AG04449 (cell line): ENCODE measurements around the gene LRRC1.

Experiments used
- CTCF ChIA-PET: fragments of 350-600 bp; formaldehyde crosslinking; extraction: SDS; loops from one replicate; lab custom pipeline; 2021; ENCODE audit warnings: antibody characterized with exemption; lab: Yijun Ruan, JAX
- POLR2A ChIA-PET: fragments of 400-600, 350-600 bp; formaldehyde crosslinking; extraction: SDS; loops from one replicate; lab custom pipeline; 2020; ENCODE audit warnings: antibody characterized with exemption, inconsistent platforms; lab: Yijun Ruan, JAX
- DNase-seq: peaks from one replicate; pipeline ENCODE4 v3.0.0-alpha.2; 2010; ENCODE audit warnings: low read depth, low spot score
- H3K4me3 ChIP-seq: 2 replicates; pipeline ENCODE4 v1.5.1; 2011; ENCODE audit warnings: low read depth, mild to moderate bottlenecking, control low read depth, low read length
- CTCF ChIP-seq: IDR thresholded peaks from one replicate; pipeline ENCODE4 v1.5.1; 2011; ENCODE audit warnings: mild to moderate bottlenecking, moderate library complexity, low read length, control low read depth, inconsistent platforms; ENCODE audit not compliant: insufficient read depth; ENCODE audit errors: missing control alignments

Gene LRRC1

GRCh38 chr6:53937461-53937860 lies 142.7 kb downstream of the LRRC1 start:
- no peak for DNase-seq
- no peak for TF ChIP-seq CTCF
- H3K4me3 ChIP-seq: no peak overlapping the region
- ChIA-PET POLR2A (no interaction called here), CTCF (interaction anchor here (0.8 to 1.2 kb wide), 2 partner anchors 19 to 21 kb away, joined by 3 to 6 read pairs; no protein-coding TSS in a partner anchor)

- ChIA-PET CTCF (interaction anchor here (1.1 to 1.2 kb wide), 2 partner anchors 17 to 208 kb away, joined by 3 read pairs; no protein-coding TSS in a partner anchor), POLR2A (no interaction called here)
- DNase-seq: no peak
- H3K4me3 ChIP-seq: no peak overlapping the region
- no peak for TF ChIP-seq CTCF
Observed at GRCh38 chr6:53938810-53939209, 144.0 kb downstream of the LRRC1 start.

GRCh38 chr6:53939830-53940229 lies 145.0 kb downstream of the LRRC1 start:
- no peak for TF ChIP-seq CTCF
- CTCF ChIA-PET: interaction anchor here (1.1 kb wide), 1 partner anchor 209 kb away, joined by 3 read pairs; no protein-coding TSS in a partner anchor
- POLR2A ChIA-PET: no interaction called here
- H3K4me3 ChIP-seq: no peak overlapping the region
- DNase-seq: no peak

GRCh38 chr6:53943395-53943794 lies 148.6 kb downstream of the LRRC1 start:
- ChIA-PET CTCF (interaction anchor here (1.3 to 2.7 kb wide), 4 partner anchors 12 to 224 kb away, joined by 3 to 20 read pairs (median 5); no protein-coding TSS in a partner anchor), POLR2A (no interaction called here)
- no peak for TF ChIP-seq CTCF
- DNase-seq: no peak
- H3K4me3 ChIP-seq: no peak overlapping the region

GRCh38 chr6:53944091-53944490 lies 149.3 kb downstream of the LRRC1 start:
- no peak for DNase-seq
- no peak overlapping the region for H3K4me3 ChIP-seq
- TF ChIP-seq CTCF: no peak
- CTCF ChIA-PET: interaction anchor here (1.3 to 2.7 kb wide), 4 partner anchors 11 to 225 kb away, joined by 3 to 20 read pairs (median 5); no protein-coding TSS in a partner anchor
- POLR2A ChIA-PET: no interaction called here

GRCh38 chr6:53944543-53944942 lies 149.7 kb downstream of the LRRC1 start:
- ChIA-PET CTCF (interaction anchor here (1.4 to 2.7 kb wide), 3 partner anchors 11 to 219 kb away, joined by 3 to 20 read pairs (median 4); no protein-coding TSS in a partner anchor), POLR2A (no interaction called here)

More at GRCh38 chr6:53944543-53944942, 149.7 kb downstream of the LRRC1 start:
- no peak overlapping the region for H3K4me3 ChIP-seq
- no peak for DNase-seq
- TF ChIP-seq CTCF: no peak
